ENCODE data around the gene FARS2. TPM values are rescaled to one million over a fixed set of nuclear protein-coding genes. Genes with fewer than 3 reads are reported as not detected.

FARS2 gene
- total and polyA plus RNA-seq, 7 donors: 10.6 to 17.5 (median 14.4) TPM

DNA sequence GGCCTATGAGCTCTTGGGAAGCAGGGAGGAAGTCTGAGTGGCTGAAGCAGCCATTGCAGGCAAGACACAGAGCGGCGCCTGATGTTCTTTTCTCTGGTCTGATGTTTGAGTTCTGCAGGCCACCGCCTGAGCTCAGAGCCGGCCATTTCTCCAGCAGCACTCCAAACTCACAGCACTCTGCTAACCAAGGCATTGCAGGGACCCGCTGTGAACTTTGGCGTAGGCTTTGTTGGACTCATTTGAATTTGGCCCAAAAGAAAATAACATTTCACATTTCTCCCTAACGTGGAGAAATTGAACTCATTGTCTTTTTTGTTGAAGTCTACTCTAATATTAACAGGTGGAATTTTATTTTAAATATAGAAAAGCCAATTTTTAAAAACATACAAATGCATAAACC, 336.1 kb downstream of the FARS2 start:
- no peaks in the 10 kb centered on the region for H3K36me3 ChIP-seq (ENCODE audit: insufficient read depth in 1 of 2, low read depth in 1 of 2)
- DNase-seq (no peak), ATAC-seq (no peak)
- intact Hi-C loops (cut with DNase I): no loop called here
- TF ChIP-seq, protein P1, sequence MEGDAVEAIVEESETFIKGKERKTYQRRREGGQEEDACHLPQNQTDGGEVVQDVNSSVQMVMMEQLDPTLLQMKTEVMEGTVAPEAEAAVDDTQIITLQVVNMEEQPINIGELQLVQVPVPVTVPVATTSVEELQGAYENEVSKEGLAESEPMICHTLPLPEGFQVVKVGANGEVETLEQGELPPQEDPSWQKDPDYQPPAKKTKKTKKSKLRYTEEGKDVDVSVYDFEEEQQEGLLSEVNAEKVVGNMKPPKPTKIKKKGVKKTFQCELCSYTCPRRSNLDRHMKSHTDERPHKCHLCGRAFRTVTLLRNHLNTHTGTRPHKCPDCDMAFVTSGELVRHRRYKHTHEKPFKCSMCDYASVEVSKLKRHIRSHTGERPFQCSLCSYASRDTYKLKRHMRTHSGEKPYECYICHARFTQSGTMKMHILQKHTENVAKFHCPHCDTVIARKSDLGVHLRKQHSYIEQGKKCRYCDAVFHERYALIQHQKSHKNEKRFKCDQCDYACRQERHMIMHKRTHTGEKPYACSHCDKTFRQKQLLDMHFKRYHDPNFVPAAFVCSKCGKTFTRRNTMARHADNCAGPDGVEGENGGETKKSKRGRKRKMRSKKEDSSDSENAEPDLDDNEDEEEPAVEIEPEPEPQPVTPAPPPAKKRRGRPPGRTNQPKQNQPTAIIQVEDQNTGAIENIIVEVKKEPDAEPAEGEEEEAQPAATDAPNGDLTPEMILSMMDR (IDR thresholded peaks at IDR 0.05): no peak
- 81 to 92% (median 82%) methylated on average over 7 of the region's 7 CpGs for WGBS, 3 donors
- H3K9me3 ChIP-seq: no peaks in the 10 kb centered on the region
- no peak overlapping the region for H3K27ac ChIP-seq
- no peak overlapping the region for H3K4me3 ChIP-seq
- H3K27me3 ChIP-seq (ENCODE audit: insufficient read depth in 3 of 3, low read length in 2 of 3): no peaks in the 10 kb centered on the region
- no peaks in the 10 kb centered on the region for H3K4me1 ChIP-seq

DNA sequence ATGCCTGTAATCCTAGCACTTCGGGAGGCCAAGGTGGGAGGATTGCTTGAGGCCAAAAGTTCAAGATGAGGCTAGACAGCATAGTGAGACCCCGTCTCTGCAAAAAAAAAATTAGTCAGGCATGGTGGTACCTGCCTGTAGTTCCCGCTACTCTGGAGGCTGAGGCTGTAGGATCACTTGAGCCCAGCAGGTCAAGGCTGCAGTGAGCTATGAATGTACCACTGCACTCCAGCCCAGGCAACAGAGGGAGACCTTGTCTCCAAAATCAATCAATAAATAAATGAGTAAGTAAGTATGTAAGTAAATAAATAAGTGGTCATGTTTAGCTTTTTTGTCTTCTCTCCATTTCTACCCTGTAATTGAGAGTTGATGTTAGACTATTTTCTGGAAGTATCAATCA, 336.8 kb downstream of the FARS2 start:
- TF ChIP-seq, protein P1 (IDR thresholded peaks at IDR 0.05): no peak
- 96 to 98% (median 96%) methylated on average over 3 of the region's 3 CpGs for WGBS, 3 donors

DNA sequence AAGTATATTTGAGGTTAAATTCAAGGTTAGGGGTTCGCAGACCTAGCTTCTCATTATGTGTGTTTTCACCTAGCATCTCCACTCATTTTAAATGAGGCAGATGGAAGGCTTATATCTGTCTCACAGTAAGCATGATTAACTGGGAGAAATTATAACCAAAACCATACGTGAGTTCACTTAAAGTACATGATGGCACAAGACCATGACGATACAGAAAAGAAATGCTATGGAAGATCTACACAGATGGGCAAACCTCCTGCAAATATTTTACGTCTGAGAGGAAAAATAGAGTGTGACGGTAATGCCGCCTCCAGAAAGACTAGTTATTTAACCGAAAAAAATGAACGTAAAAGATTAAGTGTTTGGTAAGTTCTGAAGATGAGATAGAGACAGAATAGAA, 337.8 kb downstream of the FARS2 start:
- WGBS, 3 donors: 90 to 96% (median 95%) methylated on average over 8 of the region's 8 CpGs
- H3K36me3 ChIP-seq (ENCODE audit: insufficient read depth in 1 of 2, low read depth in 1 of 2): no peaks in the 10 kb centered on the region
- DNase-seq: no peak
- no peaks in the 10 kb centered on the region for H3K27me3 ChIP-seq (ENCODE audit: insufficient read depth in 3 of 3, low read length in 2 of 3)
- ATAC-seq: no peak
- no peaks in the 10 kb centered on the region for H3K9me3 ChIP-seq
- no peaks in the 10 kb centered on the region for H3K4me1 ChIP-seq
- intact Hi-C loops (cut with DNase I): no loop called here
- no peak overlapping the region for H3K4me3 ChIP-seq
- H3K27ac ChIP-seq: no peak overlapping the region
- TF ChIP-seq, protein P1 (IDR thresholded peaks at IDR 0.05): no peak

More for the DNA sequence above, 336.8 kb downstream of the FARS2 start:
- no peak overlapping the region for H3K27ac ChIP-seq
- H3K27me3 ChIP-seq (ENCODE audit: insufficient read depth in 3 of 3, low read length in 2 of 3): no peaks in the 10 kb centered on the region
- no peaks in the 10 kb centered on the region for H3K9me3 ChIP-seq
- no peaks in the 10 kb centered on the region for H3K36me3 ChIP-seq (ENCODE audit: insufficient read depth in 1 of 2, low read depth in 1 of 2)
- no peak for DNase-seq
- H3K4me3 ChIP-seq: no peak overlapping the region
- no peaks in the 10 kb centered on the region for H3K4me1 ChIP-seq
- intact Hi-C loops (cut with DNase I): no loop called here
- ATAC-seq: no peak

DNA sequence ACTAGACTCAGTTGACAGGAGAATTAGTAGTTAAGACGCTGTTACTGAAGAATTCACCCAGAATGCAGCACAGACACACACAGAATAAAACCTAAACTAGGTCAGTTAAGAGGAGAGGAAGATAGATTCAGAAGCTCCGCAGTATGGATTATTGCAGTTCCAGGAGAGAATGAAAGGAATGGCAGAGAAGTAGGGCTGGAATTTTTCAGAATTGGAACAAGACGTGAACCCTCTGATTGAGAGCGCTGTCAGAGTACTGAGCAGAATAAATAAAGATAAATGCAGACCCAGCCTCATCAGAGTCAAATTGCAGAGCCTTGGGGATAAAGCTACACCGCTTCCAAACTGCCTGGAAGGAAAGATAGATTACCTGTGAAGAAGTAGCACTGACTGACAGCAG, 344.6 kb downstream of the FARS2 start:
- no peaks in the 10 kb centered on the region for H3K27me3 ChIP-seq (ENCODE audit: insufficient read depth in 3 of 3, low read length in 2 of 3)
- 91 to 94% (median 92%) methylated on average over 5 of the region's 5 CpGs for WGBS, 3 donors
- no peak for DNase-seq
- H3K4me3 ChIP-seq: no peak overlapping the region
- no peaks in the 10 kb centered on the region for H3K4me1 ChIP-seq
- no peaks in the 10 kb centered on the region for H3K9me3 ChIP-seq
- no peak for ATAC-seq
- TF ChIP-seq, protein P1 (IDR thresholded peaks at IDR 0.05): no peak
- intact Hi-C loops (cut with DNase I): no loop called here
- H3K27ac ChIP-seq: no peak overlapping the region
- no peaks in the 10 kb centered on the region for H3K36me3 ChIP-seq (ENCODE audit: insufficient read depth in 1 of 2, low read depth in 1 of 2)

DNA sequence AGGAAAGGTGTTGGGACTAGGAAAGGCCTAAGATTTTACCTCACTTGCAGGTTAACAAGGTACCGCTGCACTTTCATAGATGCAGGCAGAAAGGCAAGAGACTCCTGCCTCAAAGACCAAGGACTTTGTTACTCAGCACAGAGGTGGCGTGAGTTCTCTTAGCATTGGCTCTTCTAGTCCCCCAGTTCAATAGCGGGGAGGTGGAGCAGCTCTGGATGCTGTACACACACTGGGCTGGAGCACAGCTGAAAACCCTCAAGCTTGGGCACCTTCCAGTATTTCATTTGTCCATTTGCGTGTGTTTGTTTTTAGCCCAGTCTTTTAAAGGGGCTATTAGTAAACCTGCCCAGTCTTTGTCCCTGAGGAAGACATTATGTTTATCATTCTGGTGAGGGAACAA, 345.2 kb downstream of the FARS2 start:
- intact Hi-C loops (cut with DNase I): no loop called here
- TF ChIP-seq, protein P1 (IDR thresholded peaks at IDR 0.05): no peak
- no peak overlapping the region for H3K4me3 ChIP-seq
- WGBS, 3 donors: 78 to 86% (median 80%) methylated on average over 4 of the region's 4 CpGs
- H3K4me1 ChIP-seq: no peaks in the 10 kb centered on the region
- ATAC-seq: no peak
- DNase-seq: no peak
- no peak overlapping the region for H3K27ac ChIP-seq
- H3K9me3 ChIP-seq: no peaks in the 10 kb centered on the region
- no peaks in the 10 kb centered on the region for H3K27me3 ChIP-seq (ENCODE audit: insufficient read depth in 3 of 3, low read length in 2 of 3)
- H3K36me3 ChIP-seq (ENCODE audit: insufficient read depth in 1 of 2, low read depth in 1 of 2): no peaks in the 10 kb centered on the region
